GM23248 (cell line): Measurements from ENCODE around the gene CDKN2A. TPM values are rescaled to one million over a fixed set of nuclear protein-coding genes. Genes with fewer than 3 reads are reported as not detected.

Experiments
- DNase-seq: peaks from one replicate; pipeline ENCODE4 v3.0.0-alpha.2; 2015
- H2AFZ ChIP-seq: fragments of 200-600 bp; sonication (generic); 2 replicates; pipeline ENCODE4 v1.6.1; 2016; ENCODE audit warnings: antibody characterized with exemption
- H3F3A ChIP-seq: fragments of 200-600 bp; sonication (generic); 2 replicates; pipeline ENCODE4 v1.6.1; 2016; ENCODE audit warnings: mild to moderate bottlenecking, antibody characterized with exemption, mixed run types; ENCODE audit not compliant: insufficient read depth
- H3K27ac ChIP-seq: fragments of 200-600 bp; sonication (generic); 2 replicates; pipeline ENCODE4 v1.5.1; 2016; ENCODE audit warnings: mild to moderate bottlenecking
- H3K27me3 ChIP-seq: fragments of 200-600 bp; sonication (generic); replicated peaks from 2 replicates; pipeline ENCODE4 v1.6.1; 2016; ENCODE audit warnings: mild to moderate bottlenecking; ENCODE audit not compliant: insufficient read depth
- H3K36me3 ChIP-seq: fragments of 200-600 bp; sonication (generic); 2 replicates; pipeline ENCODE4 v1.6.1; 2016; ENCODE audit warnings: low read depth, mild to moderate bottlenecking
- H3K4me1 ChIP-seq: fragments of 200-600 bp; sonication (generic); 2 replicates; pipeline ENCODE4 v1.6.1; 2016; ENCODE audit warnings: mild to moderate bottlenecking; ENCODE audit not compliant: insufficient read depth
- H3K4me2 ChIP-seq: fragments of 200-600 bp; sonication (generic); one replicate; pipeline ENCODE4 v1.6.1; 2016; ENCODE audit warnings: mild to moderate bottlenecking; ENCODE audit not compliant: unreplicated experiment
- H3K4me3 ChIP-seq: fragments of 200-600 bp; sonication (generic); 2 replicates; pipeline ENCODE4 v1.5.1; 2016; ENCODE audit warnings: mild to moderate bottlenecking
- H3K79me2 ChIP-seq: fragments of 200-600 bp; sonication (generic); 2 replicates; pipeline ENCODE4 v1.6.1; 2016; ENCODE audit warnings: mild to moderate bottlenecking; ENCODE audit not compliant: insufficient read depth
- H3K9ac ChIP-seq: fragments of 200-600 bp; sonication (generic); 2 replicates; pipeline ENCODE4 v1.6.1; 2016; ENCODE audit warnings: mild to moderate bottlenecking
- H3K9me2 ChIP-seq: fragments of 200-600 bp; sonication (generic); 2 replicates; pipeline ENCODE4 v1.6.1; 2016; ENCODE audit warnings: mixed run types, mild to moderate bottlenecking, moderate library complexity; ENCODE audit not compliant: insufficient read depth
- H3K9me3 ChIP-seq: fragments of 200-600 bp; sonication (generic); one replicate; pipeline ENCODE4 v1.6.1; 2017; ENCODE audit warnings: low read depth
- H4K20me1 ChIP-seq: fragments of 200-600 bp; sonication (generic); 2 replicates; pipeline ENCODE4 v1.6.0; 2016; ENCODE audit not compliant: insufficient read depth
- EZH2 ChIP-seq: fragments of 200-600 bp; sonication (generic); IDR thresholded peaks from 2 replicates; pipeline ENCODE4 v1.6.1; 2018; ENCODE audit warnings: antibody characterized with exemption, mild to moderate bottlenecking; ENCODE audit not compliant: insufficient read depth, poor library complexity, severe bottlenecking
- EZH2phosphoT487 ChIP-seq: fragments of 200-600 bp; sonication (generic); IDR thresholded peaks from 2 replicates; pipeline ENCODE4 v1.6.1; 2018; ENCODE audit warnings: antibody characterized with exemption, moderate library complexity, mild to moderate bottlenecking, low read depth; ENCODE audit not compliant: insufficient read depth
- WGBS, 2 experiments: methylation state at CpG; one replicate each; pipeline ENCODE4 v1.1.6; 2015 to 2017; ENCODE audit warnings: low lambda C conversion rate in 2 of 2, low coverage in 1 of 2; ENCODE audit errors: missing lambda C conversion rate in 2 of 2; 5-methylcytosine and 5-hydroxymethylcytosine counted together
- in situ Hi-C: fragments of 300-500 bp; cut with MboI; formaldehyde crosslinking; loops from 2 replicates; pipeline ENCODE4 v1.15.0; 2020
- polyA plus RNA-seq: library from polyadenylated mRNA; unstranded; fragments of >200 nt; fragmentation: Nextera tagmentation; extraction: Ambion mirVana; gene quantifications from 2 replicates; pipeline ENCODE4 v1.2.1, GENCODE V29; 2016
- total RNA-seq: library from RNA; depleted of rRNA; stranded (reverse); fragments of >200 nt; shearing (Covaris generic); gene quantifications from 2 replicates; pipeline ENCODE4 v1.2.3, GENCODE V29; 2014

The CDKN2A gene
- total and polyA plus RNA-seq, 2 experiments from 2014 or later, result 27.3 to 42.2 TPM

DNA sequence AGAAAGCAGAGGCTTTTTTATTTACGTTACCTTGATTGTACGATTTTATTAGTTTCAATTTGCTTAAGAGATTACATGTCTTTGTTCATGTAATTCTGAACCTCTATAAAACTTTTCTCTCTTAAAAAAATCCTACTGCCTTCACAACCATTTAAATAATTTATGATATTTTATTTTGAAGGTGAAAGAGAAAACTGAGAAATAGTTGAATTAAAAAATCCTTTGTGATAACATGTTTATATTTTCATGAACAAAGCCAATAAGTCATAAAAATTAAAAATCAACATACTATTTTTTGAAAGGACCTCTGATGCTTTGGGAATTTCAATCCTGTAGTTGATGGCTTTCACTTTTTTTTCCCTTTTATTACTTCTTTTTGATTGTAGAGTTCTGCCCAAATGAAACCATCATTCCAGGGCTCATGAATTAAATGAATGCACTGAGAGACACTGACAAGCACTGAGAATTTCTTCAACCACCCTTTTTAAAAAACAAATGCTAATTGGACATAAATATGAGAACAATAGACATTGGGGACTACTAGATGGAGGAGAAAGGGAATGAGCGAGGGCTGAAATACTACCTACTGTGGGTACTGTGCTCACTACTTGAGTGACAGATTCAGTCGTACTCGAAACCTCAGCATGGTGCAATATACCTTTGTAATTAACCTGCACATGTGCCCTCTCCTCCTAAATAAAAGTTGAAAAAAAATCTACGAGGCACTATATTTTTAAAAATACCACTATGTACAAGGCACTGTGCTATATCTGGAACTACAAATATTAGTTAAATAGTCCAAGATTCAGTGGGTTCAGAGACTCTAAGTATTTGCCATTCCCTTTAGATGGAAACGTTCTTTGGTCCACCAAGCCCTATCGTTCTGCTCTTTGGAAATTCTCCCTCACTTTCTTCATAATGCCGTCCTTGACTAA, 5.9 kb downstream of the CDKN2A start:
- in situ Hi-C loops, result no loop called here

DNA sequence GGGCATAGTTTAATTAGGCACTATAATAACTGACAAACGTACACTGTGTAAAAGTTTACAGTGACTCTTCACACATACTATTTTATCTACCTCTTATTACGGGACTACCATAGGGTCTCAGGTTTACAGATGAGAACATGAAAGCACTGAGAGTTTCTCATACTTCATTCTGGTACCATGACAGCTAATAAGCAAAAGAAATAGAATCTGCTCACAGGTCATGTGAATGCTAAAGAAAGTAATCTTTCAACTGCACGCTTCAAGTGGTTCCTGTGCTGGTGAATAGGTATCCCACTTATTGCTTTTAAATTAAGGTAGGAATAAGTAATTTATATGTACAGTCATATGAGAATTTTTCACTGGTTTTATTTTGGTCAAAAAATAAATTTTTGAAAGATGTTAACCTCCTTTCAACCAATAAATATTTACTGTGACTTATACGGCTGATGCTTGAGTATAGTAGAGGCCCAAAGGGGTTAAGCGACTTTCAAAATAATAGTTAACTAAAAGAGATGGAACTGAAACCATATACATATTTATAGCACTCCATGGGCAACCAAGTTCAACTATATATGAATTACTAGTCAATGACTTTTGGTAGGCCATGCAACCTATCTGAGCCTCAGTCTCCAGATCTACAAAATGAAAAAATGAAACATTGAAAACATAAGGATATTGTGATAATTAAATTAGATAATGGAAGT, 8.1 kb downstream of the CDKN2A start:
- no peak for DNase-seq
- Histone ChIP-seq H4K20me1 (no peaks in the 10 kb centered on the region), H3K9me2 (no peaks in the 10 kb centered on the region), H3K9ac (no peak overlapping the region; the same call in 1 of the 2 replicates), H3K4me2 (peak overlapping the region; percentile 98), H3K4me1 (peaks cover 23% of the 10 kb centered on the region), H2AFZ (peak overlapping the region; percentile 66; the same call in 1 of the 2 replicates), H3K4me3 (no peak overlapping the region), H3K79me2 (peaks cover 4% of the 10 kb centered on the region; the same call in 1 of the 2 replicates), H3F3A (no peaks in the 10 kb centered on the region), H3K27me3 (no peaks in the 10 kb centered on the region), H3K27ac (peak overlapping the region; percentile 70), H3K36me3 (no peaks in the 10 kb centered on the region), H3K9me3 (no peaks in the 10 kb centered on the region)
- WGBS, 2 experiments, result 86 to 87% methylated on average over 5 of the region's 5 CpGs
- TF ChIP-seq EZH2, result no peak
- TF ChIP-seq EZH2phosphoT487, result no peak
- in situ Hi-C loops, result no loop called here

More for the DNA sequence above, 5.9 kb downstream of the CDKN2A start:
- no peak for DNase-seq
- Histone ChIP-seq H3F3A (no peaks in the 10 kb centered on the region), H3K79me2 (peaks cover 22% of the 10 kb centered on the region), H3K36me3 (no peaks in the 10 kb centered on the region), H3K27me3 (no peaks in the 10 kb centered on the region), H4K20me1 (no peaks in the 10 kb centered on the region), H3K27ac (peak overlapping the region; percentile 70), H2AFZ (peak overlapping the region; percentile 66), H3K4me1 (peaks cover 33% of the 10 kb centered on the region), H3K4me3 (peak overlapping the region; percentile 59), H3K9ac (peak overlapping the region; percentile 78), H3K9me2 (no peaks in the 10 kb centered on the region), H3K4me2 (peak overlapping the region; percentile 98), H3K9me3 (no peaks in the 10 kb centered on the region)
- no peak for TF ChIP-seq EZH2phosphoT487
- TF ChIP-seq EZH2, result no peak
- WGBS, 2 experiments, result 64 to 68% methylated on average over 9 of the region's 9 CpGs

DNA sequence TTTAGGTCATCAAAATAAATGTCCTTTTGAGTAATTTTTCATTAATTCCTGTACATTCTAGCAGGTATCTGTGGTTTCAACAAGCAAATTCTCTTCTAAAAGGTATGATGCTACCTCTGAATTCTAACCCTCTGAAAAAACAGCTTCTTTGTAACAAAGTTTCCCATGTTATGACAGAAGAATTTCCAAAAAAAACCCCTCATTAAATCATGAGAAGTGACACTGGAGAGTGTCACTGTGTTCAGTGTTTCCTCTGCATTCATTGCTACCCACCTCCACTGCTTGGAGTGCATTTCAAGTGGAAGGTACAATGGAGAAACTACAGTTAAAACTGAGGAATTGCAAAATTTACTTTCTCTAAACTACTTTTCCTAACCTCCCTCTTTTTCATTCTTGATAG, 10.1 kb downstream of the CDKN2A start:
- Histone ChIP-seq H2AFZ (no peak overlapping the region), H3K9me3 (no peaks in the 10 kb centered on the region), H3K9ac (no peak overlapping the region), H3K9me2 (no peaks in the 10 kb centered on the region), H4K20me1 (no peaks in the 10 kb centered on the region), H3F3A (no peaks in the 10 kb centered on the region), H3K36me3 (no peaks in the 10 kb centered on the region), H3K4me2 (no peak overlapping the region), H3K4me1 (peaks cover 17% of the 10 kb centered on the region), H3K4me3 (no peak overlapping the region), H3K79me2 (no peaks in the 10 kb centered on the region), H3K27me3 (no peaks in the 10 kb centered on the region), H3K27ac (no peak overlapping the region)
- in situ Hi-C loops, result no loop called here
- TF ChIP-seq EZH2phosphoT487 (no peak), EZH2 (no peak)
- no peak for DNase-seq

DNA sequence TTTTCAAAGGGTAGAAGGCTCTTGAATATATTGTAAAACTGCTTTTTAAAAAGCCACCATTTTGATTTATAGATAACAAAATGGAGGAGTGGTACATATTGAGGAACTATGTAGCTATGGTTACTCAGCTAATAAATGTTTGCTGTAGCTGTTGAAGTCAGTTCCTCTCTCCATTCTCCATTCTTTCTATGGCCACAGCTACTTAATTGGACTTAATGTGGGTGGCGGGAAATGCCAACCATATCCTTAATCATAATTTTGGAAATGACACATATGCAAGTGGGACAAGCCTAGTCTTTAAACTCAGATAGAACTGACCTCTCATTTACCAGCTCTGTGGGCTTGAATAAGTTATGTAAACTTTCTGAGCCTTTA, 10.6 kb downstream of the CDKN2A start:
- WGBS, 2 experiments, result 92 to 100% methylated on average over 1 of the region's 1 CpG
- in situ Hi-C loops, result no loop called here
- DNase-seq, result no peak

More for the DNA sequence above, 10.6 kb downstream of the CDKN2A start:
- H2AFZ ChIP-seq, result no peak overlapping the region
- no peak overlapping the region for H3K4me2 ChIP-seq
- no peak for TF ChIP-seq EZH2phosphoT487
- TF ChIP-seq EZH2, result no peak
- H3F3A ChIP-seq, result no peaks in the 10 kb centered on the region
- H3K4me1 ChIP-seq, result peaks cover 17% of the 10 kb centered on the region
- no peaks in the 10 kb centered on the region for H3K79me2 ChIP-seq
- no peaks in the 10 kb centered on the region for H4K20me1 ChIP-seq
- H3K9me2 ChIP-seq, result no peaks in the 10 kb centered on the region
- H3K27me3 ChIP-seq, result no peaks in the 10 kb centered on the region
- no peaks in the 10 kb centered on the region for H3K36me3 ChIP-seq
- no peak overlapping the region for H3K9ac ChIP-seq
- H3K4me3 ChIP-seq, result no peak overlapping the region
- H3K27ac ChIP-seq, result no peak overlapping the region
- H3K9me3 ChIP-seq, result no peaks in the 10 kb centered on the region
